Esophagus muscularis mucosa (tissue), 3 donors: ENCODE results near the gene THBS1.
A peak's percentile ranks its signal among the peaks of the same experiment; 100 is the strongest.

Source experiments
- POLR2AphosphoS5 ChIP-seq, 2 donors: sonication (generic); formaldehyde crosslinking; IDR thresholded peaks; one replicate each; pipeline ENCODE4 v1.6.1; 2017; ENCODE audit warnings: antibody characterized with exemption in 2 of 2
- TF ChIP-seq, protein P1 (sequence below), 3 experiments: fragments of 200-600 bp in 2 of 3; fragments of 450-650 bp in 1 of 3; sonication (generic) in 2 of 3; IDR thresholded peaks; one replicate each; pipeline ENCODE4 v1.5.1; 2017 to 2019; ENCODE audit warnings: antibody characterized with exemption in 3 of 3, mild to moderate bottlenecking in 2 of 3, moderate library complexity in 1 of 3

DNA sequence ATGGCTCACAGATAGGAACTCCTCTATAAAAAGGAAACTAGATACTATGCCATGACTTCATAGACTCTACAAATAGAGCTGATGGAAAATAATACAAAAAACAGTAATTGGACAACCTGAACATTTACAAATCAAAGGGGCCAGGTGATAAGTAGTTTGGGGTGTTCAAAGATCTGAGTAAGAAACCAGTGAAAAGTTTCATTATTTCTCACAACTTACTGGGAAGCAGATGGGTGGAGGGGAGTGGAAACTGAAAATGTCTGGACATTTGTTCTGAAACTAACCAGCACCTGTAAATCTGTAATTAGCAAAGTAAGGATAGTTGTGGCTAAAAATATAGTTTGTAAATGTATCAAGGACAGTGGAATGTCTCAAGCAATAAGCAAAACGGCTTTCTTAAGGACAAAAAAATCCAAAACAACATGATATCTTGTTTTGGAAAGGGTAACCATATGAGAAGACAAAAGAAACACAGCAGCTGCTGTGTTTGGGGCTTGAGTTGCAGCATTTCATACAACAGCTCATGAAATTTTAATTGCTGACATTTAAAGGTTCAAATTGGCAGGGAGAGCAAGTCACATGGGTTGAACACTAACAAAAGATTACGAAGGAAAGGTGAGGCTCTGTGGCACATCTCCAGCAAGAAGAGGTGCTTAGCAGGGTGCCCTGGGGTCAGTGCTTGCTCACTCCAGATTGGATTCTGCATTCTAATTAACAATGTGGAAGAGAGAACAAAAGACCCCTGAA lies 26.8 kb upstream of the THBS1 start:
- TF ChIP-seq, protein P1, sequence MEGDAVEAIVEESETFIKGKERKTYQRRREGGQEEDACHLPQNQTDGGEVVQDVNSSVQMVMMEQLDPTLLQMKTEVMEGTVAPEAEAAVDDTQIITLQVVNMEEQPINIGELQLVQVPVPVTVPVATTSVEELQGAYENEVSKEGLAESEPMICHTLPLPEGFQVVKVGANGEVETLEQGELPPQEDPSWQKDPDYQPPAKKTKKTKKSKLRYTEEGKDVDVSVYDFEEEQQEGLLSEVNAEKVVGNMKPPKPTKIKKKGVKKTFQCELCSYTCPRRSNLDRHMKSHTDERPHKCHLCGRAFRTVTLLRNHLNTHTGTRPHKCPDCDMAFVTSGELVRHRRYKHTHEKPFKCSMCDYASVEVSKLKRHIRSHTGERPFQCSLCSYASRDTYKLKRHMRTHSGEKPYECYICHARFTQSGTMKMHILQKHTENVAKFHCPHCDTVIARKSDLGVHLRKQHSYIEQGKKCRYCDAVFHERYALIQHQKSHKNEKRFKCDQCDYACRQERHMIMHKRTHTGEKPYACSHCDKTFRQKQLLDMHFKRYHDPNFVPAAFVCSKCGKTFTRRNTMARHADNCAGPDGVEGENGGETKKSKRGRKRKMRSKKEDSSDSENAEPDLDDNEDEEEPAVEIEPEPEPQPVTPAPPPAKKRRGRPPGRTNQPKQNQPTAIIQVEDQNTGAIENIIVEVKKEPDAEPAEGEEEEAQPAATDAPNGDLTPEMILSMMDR (IDR thresholded peaks at IDR 0.05) = no peak
- TF ChIP-seq POLR2AphosphoS5 (IDR thresholded peaks at IDR 0.05) = peak in 1 of 2 donors; percentile 6
